Measurements from ENCODE around the gene MYBBP1A.

MYBBP1A gene

DNA sequence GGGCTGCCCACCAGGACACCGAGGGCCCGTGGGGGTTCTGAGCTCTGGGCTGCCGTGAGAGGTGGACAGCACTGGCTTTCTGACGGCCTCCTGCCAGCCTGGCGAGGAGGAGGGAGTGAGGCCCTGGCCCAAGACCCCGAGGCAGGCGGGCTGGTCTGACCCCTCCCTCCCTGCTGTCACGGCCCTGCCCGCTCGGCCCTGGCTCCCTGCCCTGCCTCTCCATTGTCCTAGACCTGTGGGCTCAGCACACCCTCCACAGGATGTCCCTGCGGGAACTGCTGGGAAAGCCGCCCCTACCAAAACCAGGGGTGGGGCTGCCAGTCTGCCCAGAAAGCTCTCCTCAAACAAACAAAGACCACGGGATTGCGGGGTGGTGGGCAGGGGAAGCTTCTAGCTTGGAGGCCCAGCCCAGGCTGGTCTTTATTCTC, 35.8 kb downstream of the MYBBP1A start:
- DNase-seq (ENCODE audit: low read depth) = no peak

DNA sequence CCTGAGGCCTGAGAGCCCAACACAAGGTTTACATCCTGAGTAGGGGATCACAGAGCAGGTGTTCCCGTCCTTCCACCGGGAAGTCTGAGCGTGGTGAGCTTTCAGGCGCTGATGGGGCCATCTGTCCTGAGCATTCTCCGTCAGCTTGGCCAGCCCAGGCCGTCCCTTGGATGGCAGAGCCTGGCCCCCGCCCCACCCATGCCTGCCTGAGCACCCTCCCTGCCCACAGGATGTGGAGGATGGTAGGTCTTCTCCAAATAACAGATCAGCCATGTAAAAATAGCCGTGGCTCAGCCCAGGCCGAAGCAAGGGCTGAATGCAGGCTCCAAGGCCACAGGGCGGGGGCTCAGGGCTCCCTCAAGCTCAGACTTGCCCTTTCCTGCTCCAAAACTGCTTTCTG, 36.3 kb downstream of the MYBBP1A start:
- no peak for DNase-seq (ENCODE audit: low read depth)

DNA sequence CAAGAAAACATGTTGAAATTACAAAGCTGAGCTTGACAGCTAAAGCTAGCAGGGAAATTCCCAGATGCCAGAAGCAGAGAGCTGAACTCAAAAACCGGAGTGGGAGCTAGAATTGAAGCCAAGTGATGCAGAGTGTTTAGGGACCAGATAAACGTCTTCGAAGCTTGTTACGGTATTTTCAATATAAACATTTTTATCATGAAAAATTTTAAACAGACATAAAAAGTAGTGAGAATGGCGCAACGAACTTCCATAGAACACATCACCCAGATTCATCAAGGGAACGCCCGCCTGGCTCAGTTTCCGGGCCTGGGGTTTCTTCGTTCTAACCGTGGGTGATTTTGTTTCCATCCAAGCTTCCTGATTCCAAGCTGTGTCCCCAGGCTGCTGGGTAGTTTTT, 38.4 kb downstream of the MYBBP1A start:
- DNase-seq (ENCODE audit: low read depth) = no peak

DNA sequence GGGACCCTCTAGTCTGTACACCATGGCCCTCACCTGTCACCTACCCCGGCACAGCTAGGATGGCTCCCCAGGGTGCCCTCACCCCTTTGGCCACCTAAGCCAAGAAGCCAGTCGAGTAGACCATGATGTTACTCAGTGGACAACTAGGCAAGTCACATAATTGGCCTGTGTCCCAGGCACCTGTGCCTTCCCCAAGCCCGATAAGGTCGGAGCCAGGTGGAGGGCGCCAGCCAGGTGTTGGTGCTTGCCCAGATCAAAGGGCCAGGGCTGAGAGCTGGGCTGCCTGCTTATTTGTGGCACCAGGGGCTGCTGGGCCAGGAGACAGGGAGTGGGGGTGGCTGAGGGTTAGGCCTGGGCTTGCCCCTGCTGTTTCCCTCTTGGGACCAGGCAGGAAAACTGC, 39.7 kb downstream of the MYBBP1A start:
- no peak for DNase-seq (ENCODE audit: low read depth)

DNA sequence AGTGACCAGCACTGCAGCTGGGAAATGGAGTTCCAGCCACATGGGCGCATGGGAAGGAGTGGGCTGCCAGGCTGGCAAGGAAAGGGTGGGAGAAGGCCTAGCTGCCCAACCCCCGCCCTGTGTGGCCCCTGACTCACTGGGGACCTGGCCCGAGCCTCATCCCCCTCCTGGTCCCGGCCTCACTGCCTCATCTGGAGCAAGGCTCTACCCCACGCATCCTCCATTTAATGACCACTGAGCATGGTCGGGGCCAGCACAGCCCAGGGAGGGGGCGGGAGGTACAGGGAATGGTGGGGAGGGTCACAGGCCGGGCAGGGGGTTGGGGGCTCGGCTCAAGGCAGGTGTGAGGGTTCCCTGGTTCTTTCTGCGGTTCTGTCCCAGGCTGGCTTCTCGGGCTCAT, 40.4 kb downstream of the MYBBP1A start:
- DNase-seq (ENCODE audit: low read depth) = no peak

DNA sequence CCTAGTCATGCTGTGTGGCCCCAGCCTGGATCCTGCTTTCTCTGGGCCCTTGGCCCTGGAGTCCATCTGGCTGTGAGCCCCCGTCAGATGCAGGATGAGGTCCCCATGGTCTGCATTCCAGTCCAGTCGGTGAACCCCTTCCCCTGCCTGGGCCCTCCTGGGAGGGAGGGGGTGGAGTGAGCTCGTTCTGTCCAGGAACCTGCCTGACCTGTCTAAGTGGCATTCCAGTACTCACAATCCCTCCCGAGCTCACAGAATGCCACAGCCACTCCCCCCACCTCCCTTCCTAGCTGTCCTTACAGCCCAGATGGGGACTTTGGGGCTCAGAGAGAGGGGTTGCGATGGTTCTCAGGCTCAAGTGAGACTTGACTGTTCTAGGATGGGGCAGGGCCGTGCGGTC, 41.0 kb downstream of the MYBBP1A start:
- no peak for DNase-seq (ENCODE audit: low read depth)

DNA sequence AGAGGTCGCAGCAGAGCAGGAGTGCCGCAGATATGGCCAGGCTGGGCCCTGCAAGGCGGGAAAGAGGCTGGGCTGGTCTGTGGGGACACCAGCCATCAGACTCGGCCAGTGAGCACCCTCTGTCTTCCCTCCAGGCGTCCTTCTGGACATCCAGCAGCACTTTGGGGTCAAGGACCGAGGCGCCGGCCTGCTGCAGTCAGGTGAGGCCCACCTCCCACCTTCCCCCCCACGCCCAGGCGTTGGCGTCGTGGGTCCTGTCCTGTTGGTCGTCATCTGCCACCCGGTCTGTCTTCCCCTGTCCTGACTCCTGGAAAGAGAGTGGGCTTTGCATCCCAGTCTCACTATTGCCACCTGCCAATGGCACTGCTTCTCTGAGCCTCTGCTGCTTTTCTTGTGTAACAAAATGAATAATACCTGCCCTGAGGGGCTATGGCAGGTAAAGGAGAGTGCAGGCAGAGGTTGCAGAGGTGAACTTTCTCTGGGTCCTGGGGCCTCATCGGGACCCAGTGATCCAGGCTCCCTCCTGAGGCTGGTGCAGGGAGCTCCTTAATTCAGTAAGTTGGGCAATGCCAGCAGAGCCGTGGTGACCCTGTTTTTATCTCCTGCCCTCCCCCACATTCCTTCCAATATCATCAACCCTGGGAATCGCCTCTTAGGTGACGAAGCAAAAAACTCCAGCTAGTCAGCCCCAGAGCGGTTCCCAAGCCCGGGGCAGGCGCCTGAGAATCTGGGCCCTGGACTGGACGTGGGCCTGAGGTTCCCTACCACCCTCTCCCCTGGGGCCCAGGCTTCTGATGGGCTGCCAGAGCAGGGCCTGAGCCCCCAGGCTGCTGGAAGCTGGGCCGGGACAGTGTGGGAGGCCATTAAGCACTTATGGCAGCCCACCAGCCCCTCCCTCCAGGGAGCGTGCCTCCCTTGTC, 41.8 kb downstream of the MYBBP1A start:
- DNase-seq (ENCODE audit: low read depth) = no peak

DNA sequence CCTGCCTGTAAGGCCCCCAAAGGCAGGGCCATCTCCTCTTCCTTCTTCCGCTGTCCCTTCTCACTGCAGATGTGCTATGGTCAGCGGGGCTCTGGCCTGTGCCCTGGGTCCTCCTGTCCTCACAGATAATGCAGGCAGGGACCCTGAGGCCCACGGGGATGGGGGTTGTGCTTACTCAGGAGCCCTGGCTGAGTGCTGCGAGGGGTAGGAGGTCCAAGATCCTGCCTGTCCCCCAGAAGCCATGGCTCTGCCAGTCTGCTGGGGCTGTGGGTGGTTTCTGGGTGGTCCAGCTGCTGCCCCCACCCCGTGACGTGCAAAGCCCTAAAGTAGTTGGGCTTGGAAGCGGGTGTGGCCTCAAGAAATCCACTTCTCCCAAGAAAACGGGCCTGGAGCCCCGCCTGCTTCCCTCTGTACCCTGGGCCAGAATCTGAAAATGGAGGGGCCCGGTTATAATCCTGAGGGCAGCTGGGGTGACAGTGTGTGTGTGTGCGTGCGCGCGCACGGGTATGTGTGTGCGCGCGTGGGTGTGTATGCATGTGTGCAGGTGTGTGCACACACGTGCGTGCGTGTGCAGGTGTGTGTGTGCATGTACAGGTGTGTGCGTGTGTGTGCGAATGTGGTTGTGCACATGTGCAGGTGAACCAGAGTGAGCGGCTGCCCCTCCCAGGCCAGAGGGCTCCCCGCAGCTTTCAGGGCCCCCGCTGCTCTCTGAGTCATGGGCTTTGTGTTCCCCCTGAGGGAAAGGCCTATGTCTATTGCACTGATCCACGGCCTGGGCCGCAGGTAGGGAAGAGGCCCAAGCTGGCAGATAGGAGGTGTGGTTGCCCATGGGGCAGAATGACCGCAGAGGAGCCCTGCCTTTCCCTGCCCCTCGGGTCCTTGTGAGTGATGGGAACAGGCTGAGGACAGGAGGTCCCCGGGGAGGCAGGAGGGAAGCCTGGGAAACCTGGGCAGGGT, 42.8 kb downstream of the MYBBP1A start:
- no peak for DNase-seq (ENCODE audit: low read depth)

DNA sequence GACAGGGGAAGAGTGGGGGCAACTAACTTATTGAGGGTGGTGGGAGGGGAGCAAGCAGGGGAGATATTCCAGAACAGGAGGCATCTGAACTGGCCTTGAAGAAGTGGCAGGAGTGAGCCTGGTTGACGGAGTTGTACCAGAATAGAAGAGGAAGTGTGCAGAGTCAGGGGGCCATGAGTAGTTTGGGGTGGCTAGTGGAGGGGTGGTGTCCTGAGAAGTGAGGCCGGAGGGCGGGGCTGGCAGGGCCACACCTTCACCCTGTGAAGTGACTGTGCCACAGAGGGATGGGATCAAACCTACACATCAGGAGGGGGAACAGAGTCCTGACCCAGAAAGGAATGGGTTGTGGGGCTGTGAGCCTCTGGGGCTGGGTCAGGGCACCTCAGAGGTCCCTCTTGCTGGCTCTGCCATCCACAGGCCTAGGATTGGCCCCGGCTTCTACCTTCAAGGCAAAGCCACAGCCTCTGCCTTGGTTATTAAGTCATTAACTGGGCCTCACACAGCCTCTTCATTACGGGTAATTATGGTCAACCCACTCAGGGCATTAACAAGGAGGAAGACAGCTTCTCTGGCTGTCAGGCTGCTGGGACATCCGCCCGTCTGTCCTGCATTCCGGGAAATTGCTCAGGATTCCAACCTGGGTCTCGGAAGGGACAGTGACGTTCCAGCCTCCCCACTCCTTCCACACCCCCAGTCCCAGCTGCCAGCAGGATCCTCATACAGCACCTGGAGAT, 43.8 kb downstream of the MYBBP1A start:
- DNase-seq (ENCODE audit: low read depth) = no peak

DNA sequence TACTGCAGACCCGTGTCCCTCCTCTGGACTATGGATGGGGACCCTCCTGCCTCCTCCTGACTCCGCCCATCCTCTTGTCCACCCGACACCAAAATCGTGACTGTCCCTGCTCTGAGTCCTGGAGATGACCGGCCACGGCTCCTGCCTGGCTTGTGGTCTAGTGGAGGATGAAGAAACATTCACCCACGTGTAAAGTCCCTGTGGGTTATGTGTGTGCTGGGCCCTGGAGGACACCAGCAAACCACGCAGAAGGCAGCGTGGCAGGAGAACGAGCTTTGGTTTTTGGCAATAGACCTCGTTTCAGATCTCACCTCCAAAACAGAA, 44.6 kb downstream of the MYBBP1A start:
- DNase-seq (ENCODE audit: low read depth) = no peak

DNA sequence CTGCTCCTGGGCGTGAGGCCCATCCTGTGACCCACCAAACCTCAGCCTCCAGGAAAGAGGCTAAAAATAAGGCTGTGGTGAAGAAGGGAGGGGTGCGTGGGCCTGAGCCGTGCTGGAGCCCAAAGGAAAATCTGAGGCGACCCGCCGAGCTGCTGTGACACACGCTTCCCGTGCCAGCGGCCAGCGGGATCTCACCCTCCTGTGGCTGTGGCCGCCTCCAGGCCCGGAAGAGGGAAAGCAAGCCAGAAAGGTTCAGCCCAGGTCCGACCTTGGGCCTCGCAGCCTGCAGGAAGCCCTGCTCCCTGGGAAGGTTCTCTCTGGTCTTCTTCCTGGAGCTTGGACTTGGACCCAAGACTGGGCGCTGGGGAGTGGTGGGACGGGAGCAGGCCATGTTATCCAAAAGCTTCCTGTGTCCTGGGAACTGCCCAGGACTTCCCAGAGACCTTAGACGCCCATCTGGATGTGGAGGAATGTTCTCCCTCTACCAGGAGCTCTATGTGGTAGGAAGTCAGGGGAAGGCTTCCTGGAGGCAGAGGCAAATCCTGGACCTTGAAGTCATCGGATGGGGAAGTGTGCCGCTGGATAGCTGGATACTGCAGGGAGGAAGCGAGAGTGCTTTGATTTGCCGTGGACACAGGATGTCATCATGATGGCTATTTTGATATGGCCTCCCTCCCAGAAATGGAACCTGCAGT, 45.1 kb downstream of the MYBBP1A start:
- no peak for DNase-seq (ENCODE audit: low read depth)

DNA sequence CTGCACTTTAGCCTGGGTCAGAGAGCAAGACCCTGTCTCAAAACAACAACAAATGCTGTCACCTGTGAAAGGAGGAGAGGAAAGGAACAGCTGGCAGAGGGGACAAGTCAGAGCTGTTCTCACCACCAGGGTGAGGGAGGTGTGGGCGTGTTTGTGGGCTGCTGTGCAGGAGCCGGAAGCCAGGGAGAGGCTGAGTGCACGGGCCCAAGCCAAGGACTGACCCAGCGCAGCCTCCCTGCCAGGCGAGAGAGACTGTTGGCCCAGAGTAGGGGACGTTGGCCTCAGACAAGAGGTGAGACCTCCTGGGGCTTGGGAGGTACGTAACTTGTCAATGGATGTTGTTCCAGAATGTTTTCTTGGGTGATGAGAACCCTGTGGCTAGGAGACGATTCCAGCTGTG, 45.8 kb downstream of the MYBBP1A start:
- DNase-seq (ENCODE audit: low read depth) = no peak

DNA sequence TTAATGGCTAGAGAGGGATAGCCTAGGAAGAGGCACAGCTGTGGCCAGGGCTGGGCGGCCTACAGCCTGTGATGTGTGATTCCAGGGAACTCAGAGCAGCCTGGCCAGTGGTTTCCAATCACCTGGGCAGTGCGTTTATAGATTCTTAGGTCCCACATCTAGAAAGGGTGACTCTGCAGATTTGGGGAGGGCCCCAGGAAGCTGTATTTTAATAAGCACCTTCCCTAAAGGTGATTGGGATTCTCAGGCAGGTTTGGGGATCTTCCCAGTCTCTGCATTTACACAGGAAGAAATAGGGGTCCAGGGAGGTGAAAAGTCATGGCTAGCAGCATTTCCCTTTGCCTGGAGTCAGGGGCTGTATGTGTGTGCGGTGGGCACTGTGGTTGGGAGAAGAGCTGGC, 47.0 kb downstream of the MYBBP1A start:
- no peak for DNase-seq (ENCODE audit: low read depth)

DNA sequence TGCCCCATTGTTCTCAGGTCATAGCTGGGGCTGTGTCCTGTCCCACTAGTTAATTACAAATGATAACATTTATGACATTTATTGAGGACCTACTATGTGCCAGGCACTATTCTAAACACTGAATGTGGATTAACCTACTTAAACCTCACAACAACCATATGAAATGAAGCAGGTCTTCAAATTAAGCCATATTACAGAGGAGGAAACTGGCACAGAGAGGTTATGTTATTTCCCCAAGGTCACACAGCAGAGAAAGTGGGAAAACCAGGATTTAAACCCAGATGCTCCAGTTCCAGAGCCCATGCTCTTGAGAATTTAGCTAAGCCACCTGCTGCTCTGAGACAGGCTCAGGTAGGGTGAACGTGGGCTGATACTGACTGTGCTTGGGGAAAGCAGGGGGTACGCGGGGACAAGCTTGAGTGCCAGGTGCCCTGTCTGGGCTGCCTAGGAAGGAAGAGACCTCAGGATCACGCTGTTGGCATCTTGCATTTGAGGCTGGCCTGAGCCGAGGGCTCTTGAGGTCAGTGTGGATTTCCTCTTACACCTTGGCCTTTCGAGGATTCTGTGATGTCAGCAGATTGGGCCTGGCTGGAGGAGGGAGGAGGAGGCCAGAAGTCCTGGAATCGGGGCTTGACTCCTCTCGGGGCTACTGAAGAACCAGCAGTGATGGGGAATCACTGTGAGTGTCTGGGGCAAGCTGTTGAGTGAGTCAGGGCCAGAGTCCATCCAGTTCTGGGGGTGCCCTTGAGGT, 47.6 kb downstream of the MYBBP1A start:
- no peak for DNase-seq (ENCODE audit: low read depth)

DNA sequence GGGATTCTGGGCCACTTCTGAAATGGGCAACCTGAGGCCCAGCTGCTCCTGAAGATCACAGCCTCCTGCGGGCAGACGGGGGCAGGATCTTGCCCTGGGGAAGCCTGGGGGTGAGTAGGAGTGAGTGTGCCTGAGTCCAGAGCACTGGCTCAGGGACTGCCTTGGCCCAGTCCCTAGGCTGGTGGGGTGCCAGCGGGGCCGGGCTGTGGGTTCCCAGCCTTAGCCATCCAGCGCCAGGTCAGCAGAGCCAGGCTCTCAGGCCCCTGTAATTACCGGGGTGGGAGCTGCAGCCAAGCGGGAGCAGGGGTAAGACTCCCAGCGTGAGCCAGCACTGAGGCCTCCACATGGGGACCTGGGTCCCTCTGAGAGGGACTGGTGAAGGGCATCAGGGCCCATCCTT, 48.3 kb downstream of the MYBBP1A start:
- DNase-seq (ENCODE audit: low read depth) = no peak

DNA sequence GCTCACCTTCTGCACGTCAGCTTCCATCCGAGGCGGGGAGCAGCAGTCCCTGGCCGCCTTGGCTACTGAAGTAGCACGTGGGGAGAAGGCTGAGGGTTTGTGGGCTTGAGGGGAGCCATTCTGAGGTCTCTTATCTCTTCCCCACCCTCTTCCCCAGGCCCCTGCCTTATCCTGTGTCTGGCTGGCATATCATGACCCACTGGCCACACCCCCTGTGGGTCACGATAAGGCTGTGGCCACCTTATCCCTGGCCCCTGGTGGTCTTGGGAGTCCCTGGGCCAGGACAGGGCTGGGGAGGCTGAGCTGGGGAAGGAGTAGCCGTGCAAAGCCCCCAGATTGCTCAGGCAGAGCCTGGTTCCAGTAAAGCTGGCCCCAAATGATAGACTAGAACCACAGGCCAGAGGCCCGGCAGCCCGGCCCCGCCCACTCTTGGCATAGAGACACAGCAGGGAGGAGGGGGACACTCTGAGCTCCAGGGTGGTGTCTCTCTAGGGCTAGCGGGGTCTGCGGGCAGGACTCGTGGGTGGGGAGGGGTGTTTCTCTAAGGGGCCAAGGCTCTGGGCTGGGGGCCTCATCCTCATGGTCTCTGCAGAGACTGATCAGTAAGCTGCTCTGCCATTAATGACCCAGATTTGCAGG, 48.9 kb downstream of the MYBBP1A start:
- DNase-seq (ENCODE audit: low read depth) = no peak

DNA sequence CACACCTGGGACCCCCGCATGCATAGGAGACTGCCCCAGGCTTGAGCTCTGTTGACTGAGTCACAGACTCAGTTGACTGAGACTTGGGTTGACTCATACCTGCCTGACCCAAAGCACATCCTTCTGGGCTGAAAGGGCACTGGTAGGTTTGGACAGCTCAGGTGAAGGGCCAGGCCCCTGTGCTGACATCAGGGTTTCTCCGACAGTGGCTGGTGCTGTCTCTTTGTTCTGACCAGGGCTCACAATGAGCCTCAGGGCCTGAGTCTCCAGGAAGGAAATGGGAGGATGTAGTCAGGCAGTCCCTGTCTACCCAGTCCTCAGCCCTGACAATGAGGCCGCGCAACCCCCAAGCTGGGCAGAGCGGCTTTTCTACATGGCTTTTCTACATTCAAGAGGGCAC, 50.0 kb downstream of the MYBBP1A start:
- no peak for DNase-seq (ENCODE audit: low read depth)

DNA sequence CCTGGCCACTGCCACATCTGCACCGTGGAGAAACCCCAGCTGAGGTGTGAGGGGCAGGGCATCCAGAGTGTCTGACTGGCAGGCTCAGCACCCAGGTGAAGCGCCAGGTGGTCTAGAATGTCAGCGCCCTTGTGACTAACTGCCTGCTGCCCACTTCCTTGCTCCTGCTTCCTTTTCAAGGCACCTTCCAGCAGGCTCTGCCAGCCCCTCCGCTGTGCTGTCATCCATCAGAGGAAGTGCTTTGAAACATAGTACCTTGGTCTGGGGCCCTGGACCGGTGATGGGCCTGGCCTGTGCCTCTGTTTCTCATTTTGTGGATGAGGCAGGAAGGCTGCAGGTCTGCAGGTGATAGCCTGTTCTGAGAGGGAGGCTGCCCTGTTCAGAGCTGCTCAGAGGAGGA, 51.0 kb downstream of the MYBBP1A start:
- DNase-seq (ENCODE audit: low read depth) = no peak

DNA sequence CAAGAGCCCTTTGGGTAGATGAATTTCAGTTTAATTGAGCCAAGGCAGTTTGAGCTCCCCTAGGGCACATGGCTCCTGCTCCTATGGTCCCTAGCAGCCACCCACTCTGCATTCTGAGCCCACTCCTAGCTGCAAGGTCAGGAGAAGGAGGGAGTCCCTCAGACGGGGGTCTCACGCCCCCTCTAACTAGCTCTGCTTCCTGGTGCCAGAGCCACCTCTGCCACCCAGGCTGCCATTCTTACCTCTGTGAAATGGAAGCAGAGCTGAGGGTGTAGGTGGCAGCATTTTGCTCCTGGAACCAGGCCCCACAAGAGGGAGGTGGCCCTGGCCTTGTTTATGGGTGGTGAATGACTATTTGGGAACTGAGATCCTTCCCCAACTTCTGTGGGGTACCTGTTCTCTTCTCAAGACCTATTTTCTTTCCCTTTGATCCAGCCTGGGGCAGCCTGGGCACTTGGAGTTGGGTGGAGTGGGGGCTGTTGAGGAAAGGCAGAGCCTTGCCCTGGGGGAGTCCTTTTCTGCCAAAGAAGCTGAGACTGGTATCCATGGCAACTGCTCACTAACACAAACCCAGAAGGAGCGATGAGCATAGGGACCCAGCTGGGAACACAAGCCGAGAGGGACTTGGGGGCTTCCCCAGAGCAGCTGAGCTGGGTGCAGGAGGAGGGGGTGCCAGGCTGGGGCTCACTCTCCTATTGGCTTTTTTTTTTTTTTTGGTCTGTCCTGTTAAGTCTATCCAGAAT, 51.7 kb downstream of the MYBBP1A start:
- no peak for DNase-seq (ENCODE audit: low read depth)
